Heart right ventricle (tissue), 16 donors: ENCODE measurements around the gene SBF2. TPM values are rescaled to one million over a fixed set of nuclear protein-coding genes. Genes with fewer than 3 reads are reported as not detected.
"Not testable (repeated sequence)": the region's sequence is repeated elsewhere in the genome, so short reads cannot be mapped to it uniquely, and the experiment has no call there.

Experiments
- ATAC-seq, 8 donors: fragments of 200-7000 bp; cut with Tn5 transposase; one replicate each; pipeline ENCODE4 v1.9.1; 2020; ENCODE audit warnings: mild to moderate bottlenecking in 8 of 8, moderate library complexity in 8 of 8, moderate number of reproducible peaks in 1 of 8
- DNase-seq, 2 donors: peaks; one replicate each; pipeline ENCODE4 v3.0.0-alpha.2; 2020
- H3K27ac ChIP-seq, 10 donors: fragments of 200-600 bp; sonication (generic) in 2 of 10; one replicate each; pipeline versions ENCODE4 v1.5.0 to v1.8.0; 2020 to 2022; ENCODE audit warnings: mild to moderate bottlenecking in 3 of 10
- H3K27me3 ChIP-seq, 7 donors: fragments of 200-600 bp; one replicate each; pipeline ENCODE4 v1.8.0; 2021 to 2022; ENCODE audit warnings: mild to moderate bottlenecking in 2 of 7
- H3K36me3 ChIP-seq, 9 donors: fragments of 200-600 bp; sonication (generic) in 1 of 9; one replicate each; pipeline versions ENCODE4 v1.5.0 to v1.8.0; 2020 to 2022; ENCODE audit warnings: mild to moderate bottlenecking in 2 of 9
- H3K4me1 ChIP-seq, 9 donors: fragments of 200-600 bp; sonication (generic) in 1 of 9; one replicate each; pipeline versions ENCODE4 v1.5.0 to v1.8.0; 2020 to 2022; ENCODE audit warnings: mild to moderate bottlenecking in 4 of 9
- H3K4me3 ChIP-seq, 10 donors: fragments of 200-600 bp; sonication (generic) in 2 of 10; one replicate each; pipeline versions ENCODE4 v1.5.0 to v1.8.0; 2020 to 2022; ENCODE audit warnings: mild to moderate bottlenecking in 7 of 10, moderate library complexity in 2 of 10
- H3K9me3 ChIP-seq, 11 donors: fragments of 200-600 bp in 10 of 11; sonication (generic) in 2 of 11; one replicate each; pipeline versions ENCODE4 v1.5.0 to v1.8.0; 2013 to 2022; ENCODE audit warnings: mild to moderate bottlenecking in 2 of 11, control low read depth in 1 of 11, moderate library complexity in 1 of 11
- CTCF ChIP-seq, 9 donors: fragments of 200-600 bp; sonication (generic) in 2 of 9; IDR thresholded peaks; one replicate each; pipeline versions ENCODE4 v1.5.0 to v1.8.0; 2021 to 2022; ENCODE audit warnings: antibody characterized with exemption in 9 of 9, mild to moderate bottlenecking in 5 of 9, moderate library complexity in 1 of 9
- WGBS, 2 donors: extraction: QIAGEN DNeasy Blood & Tissue Kit; methylation state at CpG; one replicate each; pipeline ENCODE4 v1.1.7; 2013; ENCODE audit warnings: inconsistent platforms in 1 of 2; 5-methylcytosine and 5-hydroxymethylcytosine counted together
- intact Hi-C, 10 donors: fragments of 100-400 bp; cut with DNase I; formaldehyde crosslinking; loops; one replicate each; pipeline versions ENCODE4 v1.11.1 to v1.14.2; 2022
- polyA plus RNA-seq, 2 donors: library from polyadenylated mRNA; stranded (reverse); fragments of 200-250 nt; gene quantifications; one replicate each; pipeline ENCODE4 v1.2.3, GENCODE V29; 2013
- total RNA-seq, 10 donors: library from RNA; stranded (reverse); fragmentation: NEBNext Ultra II Directional in 3 of 10; extraction: Animal tissue kit (Norgen Biotek cat#: 25700) in 3 of 10; gene quantifications; one replicate each; pipeline versions ENCODE4 v1.2.1 to v1.2.4, GENCODE V29; 2021 to 2023
- donor health status: Arrhythmogenic right ventricular cardiomyopathy.
- donor health status: ischemic (EF 13 %, LVEDD 7.1; RV severe dilation, severe dysfunction).
- donor health status: healthy with polysubstance abuse.
- donor health status: DM: no; HTN: yes; CAD: no.
- donor health status: DM: no; HTN: no; CAD: no.
- donor health status: ischemic (EF 25% LVEDD 6.9; RV normal size, moderate dysfunction).
- donor health status: ischemic (EF 25% LVEDD 5.7; RV mildly dilated, moderate dysfunction).
- donor health status: healthy.
- donor health status: DM: yes; HTN: yes; CAD: no.
- donor health status: Ischemic cardiomyopathy.
- donor health status: ischemic (EF 35%, LVEDD 5.7; RV mildly dilated, moderate dysfunction).
- donor health status: nonischemic (EF 11% LVEDD 7.7; RV severe dilation, severe dysfunction).
- donor health status: DM: yes; HTN: yes; CAD: no.
- donor health status: PGD.
- donor health status: ischemic (EF 29% LVEDD 5.4; RV normal size, mild dysfunction).
- donor health status: nonischemic (EF 23%, LVEDD 6.1; RV moderate dilation, normal function).

SBF2 gene
- total and polyA plus RNA-seq, 12 donors, result 8.9 to 27.1 (median 21.2) TPM

GRCh38 chr11:10091314-10092045, 202.5 kb downstream of the SBF2 start:
- DNase-seq (no peak), ATAC-seq (no peak)
- Histone ChIP-seq H3K27ac (no peak overlapping the region), H3K4me1 (peaks cover 0 to 26% (median 13%) of the 10 kb centered on the region in 9 donors), H3K36me3 (no peaks in the 10 kb centered on the region), H3K9me3 (no peaks in the 10 kb centered on the region), H3K4me3 (no peak overlapping the region), H3K27me3 (no peaks in the 10 kb centered on the region)
- 77 to 83% methylated on average over 3 of the region's 3 CpGs for WGBS, 2 donors
- TF ChIP-seq CTCF (IDR thresholded peaks at IDR 0.05), result no peak
- intact Hi-C loops, result no loop called here

- not testable (repeated sequence) for ATAC-seq
- H3K27ac ChIP-seq, result peak overlapping the region in 2 of 10 donors; percentile 1 to 19
- WGBS, 2 donors, result 75 to 89% methylated on average over 4 of the region's 4 CpGs
Observed at GRCh38 chr11:10087923-10088225, 206.1 kb downstream of the SBF2 start.

GRCh38 chr11:10087186-10087922, 206.7 kb downstream of the SBF2 start:
- Histone ChIP-seq H3K9me3 (peaks cover 0 to 26% (median 10%) of the 10 kb centered on the region in 11 donors), H3K36me3 (no peaks in the 10 kb centered on the region), H3K27me3 (no peaks in the 10 kb centered on the region), H3K4me1 (peaks cover 0 to 26% (median 13%) of the 10 kb centered on the region in 9 donors), H3K4me3 (no peak overlapping the region), H3K27ac (peak overlapping the region in 5 of 10 donors; percentile 2 to 22 (median 19))
- WGBS, 2 donors, result 12 to 13% methylated on average over 1 of the region's 1 CpG
- intact Hi-C loops, result no loop called here
- ATAC-seq (peak in 1 of 8 donors; percentile 35), DNase-seq (no peak)
- no peak for TF ChIP-seq CTCF (IDR thresholded peaks at IDR 0.05)

More at GRCh38 chr11:10087923-10088225, 206.1 kb downstream of the SBF2 start:
- H3K4me3 ChIP-seq, intact Hi-C loops, DNase-seq, H3K27me3 ChIP-seq, H3K36me3 ChIP-seq: not testable (repeated sequence)
- Histone ChIP-seq H3K4me1 (peaks cover 0 to 26% (median 13%) of the 10 kb centered on the region in 9 donors), H3K9me3 (peaks cover 0 to 23% (median 10%) of the 10 kb centered on the region in 11 donors)

- H3K36me3 ChIP-seq, result no peaks in the 10 kb centered on the region
- 98% methylated on average over 4 of the region's 4 CpGs for WGBS, 2 donors
- no peak for DNase-seq
- H3K9me3 ChIP-seq, result peaks cover 0 to 76% (median 29%) of the 10 kb centered on the region in 11 donors
- no peak for TF ChIP-seq CTCF (IDR thresholded peaks at IDR 0.05)
- peaks cover 0 to 12% (median 8%) of the 10 kb centered on the region in 9 donors for H3K4me1 ChIP-seq
- H3K27me3 ChIP-seq, result no peaks in the 10 kb centered on the region
- H3K27ac ChIP-seq, result no peak overlapping the region
- H3K4me3 ChIP-seq, result no peak overlapping the region
- no peak for ATAC-seq
- intact Hi-C loops, result no loop called here
Observed at GRCh38 chr11:10080138-10080537, 213.9 kb downstream of the SBF2 start.
